Muscle layer of colon (tissue), 2 donors: Measurements from ENCODE around the gene ITGA3.
A peak's percentile ranks its signal among the peaks of the same experiment; 100 is the strongest.

Source experiments
- H3K27ac ChIP-seq: one replicate; pipeline ENCODE4 v1.7.0; 2013; ENCODE audit warnings: low read depth, mild to moderate bottlenecking, low read length, moderate library complexity
- H3K27me3 ChIP-seq, 2 donors: one replicate each; pipeline ENCODE4 v1.7.0; 2013; ENCODE audit warnings: low read length in 2 of 2, mild to moderate bottlenecking in 2 of 2; ENCODE audit not compliant: insufficient read depth in 2 of 2, control insufficient read depth in 1 of 2
- H3K36me3 ChIP-seq: one replicate; pipeline ENCODE4 v1.7.0; 2013; ENCODE audit warnings: mild to moderate bottlenecking, low read length; ENCODE audit not compliant: insufficient read depth
- H3K4me1 ChIP-seq: one replicate; pipeline ENCODE4 v1.7.0; 2013; ENCODE audit warnings: mild to moderate bottlenecking, low read length; ENCODE audit not compliant: insufficient read depth
- H3K4me3 ChIP-seq, 2 donors: one replicate each; pipeline ENCODE4 v1.7.0; 2013; ENCODE audit warnings: low read length in 2 of 2, low read depth in 1 of 2, mild to moderate bottlenecking in 1 of 2, moderate library complexity in 1 of 2
- H3K9ac ChIP-seq: one replicate; pipeline ENCODE4 v1.7.0; 2013; ENCODE audit warnings: low read length
- H3K9me3 ChIP-seq: one replicate; pipeline ENCODE4 v1.7.0; 2013; ENCODE audit warnings: mild to moderate bottlenecking, low read length
- donor health status: abdominal sarcoma.
- donor health status: Adenocarcinoma of cecum.

Gene ITGA3

GRCh38 chr17:50115756-50116155 lies 59.8 kb downstream of the ITGA3 start:
- H3K4me1 ChIP-seq, result peaks cover 30% of the 10 kb centered on the region
- H3K9me3 ChIP-seq, result no peaks in the 10 kb centered on the region
- peaks cover 0 to 8% of the 10 kb centered on the region in 2 donors for H3K27me3 ChIP-seq
- no peak overlapping the region for H3K27ac ChIP-seq
- H3K9ac ChIP-seq, result no peak overlapping the region
- H3K36me3 ChIP-seq, result no peaks in the 10 kb centered on the region
- no peak overlapping the region for H3K4me3 ChIP-seq

GRCh38 chr17:50117202-50118051 lies 61.5 kb downstream of the ITGA3 start:
- H3K9me3 ChIP-seq, result no peaks in the 10 kb centered on the region
- no peak overlapping the region for H3K27ac ChIP-seq
- no peaks in the 10 kb centered on the region for H3K36me3 ChIP-seq
- H3K4me1 ChIP-seq, result peaks cover 18% of the 10 kb centered on the region
- peaks cover 0 to 8% of the 10 kb centered on the region in 2 donors for H3K27me3 ChIP-seq
- no peak overlapping the region for H3K9ac ChIP-seq
- H3K4me3 ChIP-seq, result peak overlapping the region in 1 of 2 donors; percentile 36

- H3K9me3 ChIP-seq, result no peaks in the 10 kb centered on the region
- no peaks in the 10 kb centered on the region for H3K36me3 ChIP-seq
- H3K9ac ChIP-seq, result no peak overlapping the region
- H3K27ac ChIP-seq, result no peak overlapping the region
- H3K27me3 ChIP-seq, result peaks cover 0 to 8% of the 10 kb centered on the region in 2 donors
- peaks cover 10% of the 10 kb centered on the region for H3K4me1 ChIP-seq
- H3K4me3 ChIP-seq, result no peak overlapping the region
Observed at GRCh38 chr17:50118076-50118827, 62.3 kb downstream of the ITGA3 start.

- Histone ChIP-seq H3K9me3 (no peaks in the 10 kb centered on the region), H3K4me3 (no peak overlapping the region), H3K9ac (no peak overlapping the region), H3K27ac (no peak overlapping the region), H3K36me3 (no peaks in the 10 kb centered on the region), H3K27me3 (peaks cover 0 to 8% of the 10 kb centered on the region in 2 donors), H3K4me1 (peaks cover 5% of the 10 kb centered on the region)
Observed at GRCh38 chr17:50118828-50119218, 62.9 kb downstream of the ITGA3 start.

- H3K4me1 ChIP-seq, result peaks cover 5% of the 10 kb centered on the region
- H3K9ac ChIP-seq, result no peak overlapping the region
- H3K27ac ChIP-seq, result no peak overlapping the region
- H3K36me3 ChIP-seq, result no peaks in the 10 kb centered on the region
- peaks cover 0 to 8% of the 10 kb centered on the region in 2 donors for H3K27me3 ChIP-seq
- no peak overlapping the region for H3K4me3 ChIP-seq
- no peaks in the 10 kb centered on the region for H3K9me3 ChIP-seq
Observed at GRCh38 chr17:50120475-50121253, 64.8 kb downstream of the ITGA3 start.

DNA sequence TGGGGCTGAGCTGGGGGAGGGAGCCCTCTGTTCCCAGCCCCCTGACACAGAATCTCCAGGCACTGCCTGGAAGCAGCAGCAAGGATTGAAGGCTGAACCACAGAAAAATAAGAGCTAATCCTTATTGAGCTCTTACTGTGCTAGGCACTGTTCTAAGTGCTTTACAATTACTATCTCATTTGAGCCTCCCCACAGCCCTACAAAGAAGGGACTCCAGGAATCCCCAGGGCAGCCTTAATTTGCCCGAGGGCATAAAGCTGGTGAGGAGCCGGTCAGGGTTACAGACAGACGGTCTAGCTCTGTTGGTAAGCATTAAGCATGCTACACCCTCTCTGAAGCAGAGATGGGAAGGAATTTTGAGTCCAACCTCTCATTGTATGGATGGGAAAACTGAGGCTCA lies 67.0 kb downstream of the ITGA3 start:
- no peaks in the 10 kb centered on the region for H3K36me3 ChIP-seq
- no peak overlapping the region for H3K9ac ChIP-seq
- H3K4me1 ChIP-seq, result no peaks in the 10 kb centered on the region
- no peak overlapping the region for H3K4me3 ChIP-seq
- H3K27me3 ChIP-seq, result no peaks in the 10 kb centered on the region
- H3K27ac ChIP-seq, result no peak overlapping the region
- no peaks in the 10 kb centered on the region for H3K9me3 ChIP-seq

- Histone ChIP-seq H3K27ac (no peak overlapping the region), H3K9me3 (no peaks in the 10 kb centered on the region), H3K27me3 (peaks cover 0 to 5% of the 10 kb centered on the region in 2 donors), H3K4me1 (no peaks in the 10 kb centered on the region), H3K36me3 (no peaks in the 10 kb centered on the region), H3K4me3 (no peak overlapping the region), H3K9ac (no peak overlapping the region)
Observed at GRCh38 chr17:50123649-50124349, 67.9 kb downstream of the ITGA3 start.

DNA sequence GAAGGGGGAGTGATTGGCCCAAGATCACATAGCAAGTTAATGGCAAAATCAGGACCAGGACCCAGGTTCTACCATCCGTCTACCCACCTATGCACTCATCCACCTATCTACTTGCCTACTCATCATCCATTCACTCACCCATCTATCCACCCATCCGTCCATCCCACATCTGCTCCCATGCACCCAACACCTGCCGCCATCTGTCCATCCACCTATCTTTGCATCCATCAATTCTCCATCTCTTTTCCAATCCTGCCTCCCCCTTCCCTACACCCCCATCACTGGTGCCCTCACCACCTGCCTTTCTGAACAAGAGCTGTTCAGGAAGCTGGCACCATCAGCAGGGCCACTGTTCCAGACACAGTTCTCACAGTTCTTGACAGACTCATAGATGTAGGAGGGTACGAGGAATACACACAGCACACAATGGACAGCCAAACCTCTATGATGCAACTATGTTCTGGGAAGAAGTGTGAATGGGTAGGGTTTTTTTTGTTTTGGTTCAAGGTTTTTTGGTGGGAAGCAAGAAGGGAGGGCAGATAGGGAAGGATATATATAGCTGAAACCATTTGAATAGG lies 69.6 kb downstream of the ITGA3 start:
- Histone ChIP-seq H3K4me3 (no peak overlapping the region), H3K36me3 (no peaks in the 10 kb centered on the region), H3K27ac (no peak overlapping the region), H3K9me3 (no peaks in the 10 kb centered on the region), H3K4me1 (no peaks in the 10 kb centered on the region), H3K9ac (no peak overlapping the region), H3K27me3 (peaks cover 0 to 11% of the 10 kb centered on the region in 2 donors)

- no peak overlapping the region for H3K9ac ChIP-seq
- no peak overlapping the region for H3K27ac ChIP-seq
- H3K4me3 ChIP-seq, result no peak overlapping the region
- H3K36me3 ChIP-seq, result no peaks in the 10 kb centered on the region
- H3K27me3 ChIP-seq, result peaks cover 4 to 11% of the 10 kb centered on the region in 2 donors
- peaks cover 1% of the 10 kb centered on the region for H3K4me1 ChIP-seq
- no peaks in the 10 kb centered on the region for H3K9me3 ChIP-seq
Observed at GRCh38 chr17:50127697-50128361, 71.9 kb downstream of the ITGA3 start.
